CD4-positive, alpha-beta T cell treated with Interleukin-15 for 4 hours (primary cell): ENCODE results near the gene NHSL2.

Experiments used
- DNase-seq: peaks from one replicate; pipeline ENCODE4 v3.0.0-alpha.2; 2020; ENCODE audit warnings: low spot score

Gene NHSL2

GRCh38 chrX:71991164-71991563, 80.5 kb downstream of the NHSL2 start:
- no peak for DNase-seq

DNA sequence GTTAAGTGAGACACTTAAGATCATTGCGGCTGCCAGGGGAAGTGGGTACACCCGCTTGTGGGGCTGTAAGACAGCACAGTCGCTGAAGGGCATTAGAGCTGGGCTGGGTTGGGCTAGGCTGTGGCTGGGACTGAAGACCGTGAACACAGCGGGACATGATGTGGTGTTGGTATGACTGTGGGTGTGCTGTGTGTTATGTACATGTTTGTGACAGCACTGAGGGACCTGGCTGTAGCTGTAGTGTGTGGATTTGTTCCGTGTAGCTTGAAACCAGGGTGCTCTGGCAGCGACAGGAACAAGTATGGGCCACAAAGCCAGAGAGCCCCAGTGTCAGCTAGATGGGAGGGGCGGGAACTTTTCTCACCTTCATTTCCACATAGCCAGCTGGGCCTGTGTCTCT, 82.1 kb downstream of the NHSL2 start:
- peak; percentile 64 for DNase-seq

GRCh38 chrX:71993371-71993770, 82.7 kb downstream of the NHSL2 start:
- DNase-seq, result no peak

GRCh38 chrX:71994601-71995000, 84.0 kb downstream of the NHSL2 start:
- DNase-seq, result no peak

DNA sequence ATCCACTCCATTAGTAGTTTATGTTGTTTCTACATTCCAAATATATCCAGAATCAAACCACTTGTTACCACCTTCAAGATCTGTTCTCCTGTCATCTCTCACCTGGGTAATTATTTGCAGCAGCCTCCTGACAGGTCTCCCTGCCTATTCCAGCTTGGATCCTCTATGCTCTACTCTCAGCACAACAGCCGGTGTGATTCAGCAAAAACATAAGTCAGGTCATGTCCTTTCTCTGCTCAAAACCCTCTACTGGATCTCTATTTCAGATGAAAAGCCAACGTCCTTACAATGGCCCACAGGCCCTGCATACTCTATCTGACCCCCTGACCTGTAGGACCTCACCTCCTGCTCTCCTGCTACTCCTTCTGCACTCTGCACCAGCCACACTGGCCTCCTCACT, 84.5 kb downstream of the NHSL2 start:
- no peak for DNase-seq

DNA sequence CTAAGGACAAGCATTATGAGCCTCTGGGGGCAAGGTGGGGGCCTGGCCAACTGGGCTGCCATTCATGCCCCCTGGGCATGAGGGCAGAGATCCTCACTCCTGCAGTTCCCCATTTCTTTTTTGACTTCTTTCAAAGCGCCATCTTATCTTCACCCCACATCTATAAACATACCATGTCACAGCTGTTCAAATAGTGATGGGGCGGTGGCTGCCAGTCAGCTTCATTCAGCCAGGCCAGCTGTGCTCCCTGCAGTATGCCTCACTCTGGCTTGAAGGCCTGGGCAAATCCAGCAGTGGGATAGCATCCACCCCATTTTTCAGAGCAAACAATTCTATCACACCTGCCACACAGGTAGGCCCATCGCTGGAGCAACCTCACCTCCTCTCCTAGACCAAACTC, 85.5 kb downstream of the NHSL2 start:
- DNase-seq, result no peak

DNA sequence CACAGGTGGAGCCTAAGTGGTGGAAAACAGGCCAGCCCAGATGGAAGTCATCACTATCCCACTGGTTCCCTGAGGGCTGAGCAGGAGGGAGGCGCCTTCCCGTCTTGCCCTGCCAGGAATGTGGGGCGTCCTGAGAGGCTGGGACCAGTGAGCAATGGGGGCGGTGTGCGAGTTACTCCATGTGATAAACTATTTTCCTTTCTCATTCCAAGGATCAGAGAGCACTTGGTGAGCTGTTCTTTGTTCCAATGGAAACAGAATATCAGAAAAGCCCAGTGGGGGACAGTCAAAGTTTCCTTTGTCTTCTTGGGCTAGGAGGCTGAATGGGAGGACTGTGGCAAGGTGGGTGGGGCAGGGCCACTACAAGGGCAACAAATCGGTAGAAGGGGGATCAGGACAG, 86.2 kb downstream of the NHSL2 start:
- no peak for DNase-seq

DNA sequence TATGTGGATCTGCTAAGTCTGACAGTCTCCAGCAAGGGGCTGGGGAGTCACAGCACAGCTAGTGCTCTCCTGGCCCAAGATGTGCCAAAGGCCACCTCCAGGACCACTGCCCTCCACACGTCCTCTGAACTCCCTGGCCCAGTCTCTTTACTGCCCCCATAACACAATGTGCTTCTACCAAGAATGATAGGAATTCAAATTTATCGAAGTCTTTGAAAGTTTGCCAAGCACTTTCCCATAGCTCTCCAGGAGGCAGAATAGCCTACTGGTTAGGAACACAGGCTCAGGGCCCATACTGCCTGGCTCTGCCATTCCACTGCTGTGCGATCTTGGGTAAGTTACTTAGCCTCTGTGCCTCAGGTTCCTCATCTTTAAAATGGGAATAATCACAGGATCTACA, 86.7 kb downstream of the NHSL2 start:
- no peak for DNase-seq

DNA sequence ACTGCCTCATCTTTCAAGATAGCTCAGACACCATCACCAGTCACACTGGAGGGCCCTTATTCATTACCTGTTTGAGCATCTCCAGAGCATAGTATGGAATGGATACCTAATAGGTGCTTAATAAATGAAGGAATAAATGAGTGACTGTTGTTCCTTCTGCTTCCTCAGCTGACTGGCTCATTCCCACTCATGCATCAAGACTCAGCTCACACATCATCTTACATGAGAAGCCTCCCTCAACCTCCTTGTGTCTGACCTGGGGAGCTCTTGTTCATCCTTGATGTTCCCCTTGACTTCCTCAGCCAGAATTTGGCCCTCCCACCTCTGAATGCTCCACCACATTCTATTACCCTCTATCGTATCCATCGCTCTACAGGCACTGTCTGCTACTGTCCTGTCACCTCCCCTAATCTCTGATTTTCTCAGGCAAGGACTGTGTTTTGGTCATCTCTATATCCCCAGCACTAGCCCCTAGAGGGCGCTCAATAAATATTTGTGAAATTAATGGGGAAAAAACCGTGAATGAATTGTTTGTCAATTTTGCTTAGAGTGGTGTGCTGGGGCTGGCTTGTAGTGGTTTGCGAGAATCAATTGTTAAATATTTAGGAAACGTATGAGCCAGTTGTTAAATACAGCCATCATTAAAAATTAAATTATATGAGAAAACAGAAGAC, 88.3 kb downstream of the NHSL2 start:
- peak; percentile 67 for DNase-seq

GRCh38 chrX:71999535-71999934, 88.9 kb downstream of the NHSL2 start:
- DNase-seq, result no peak

DNA sequence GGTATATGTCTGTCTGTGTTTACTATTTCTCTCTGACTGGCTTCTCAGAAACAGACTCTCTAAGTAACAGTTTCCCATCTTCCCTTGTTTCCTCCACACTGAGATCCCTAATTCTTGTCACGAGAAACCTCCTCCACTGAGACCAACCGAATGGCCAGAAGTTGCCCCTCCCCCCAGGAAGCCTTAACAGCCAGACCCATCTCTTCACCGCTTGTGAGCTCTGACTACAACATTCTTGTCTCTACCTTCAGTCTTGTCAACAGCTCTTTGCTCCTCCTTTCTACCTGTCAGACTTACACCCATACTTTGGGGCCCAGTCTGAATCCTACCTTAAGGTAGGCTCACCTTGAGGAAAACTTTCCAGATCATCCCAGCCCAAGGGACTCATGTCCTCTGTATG, 90.8 kb downstream of the NHSL2 start:
- DNase-seq, result no peak

GRCh38 chrX:72001906-72002305, 91.3 kb downstream of the NHSL2 start:
- DNase-seq, result no peak

DNA sequence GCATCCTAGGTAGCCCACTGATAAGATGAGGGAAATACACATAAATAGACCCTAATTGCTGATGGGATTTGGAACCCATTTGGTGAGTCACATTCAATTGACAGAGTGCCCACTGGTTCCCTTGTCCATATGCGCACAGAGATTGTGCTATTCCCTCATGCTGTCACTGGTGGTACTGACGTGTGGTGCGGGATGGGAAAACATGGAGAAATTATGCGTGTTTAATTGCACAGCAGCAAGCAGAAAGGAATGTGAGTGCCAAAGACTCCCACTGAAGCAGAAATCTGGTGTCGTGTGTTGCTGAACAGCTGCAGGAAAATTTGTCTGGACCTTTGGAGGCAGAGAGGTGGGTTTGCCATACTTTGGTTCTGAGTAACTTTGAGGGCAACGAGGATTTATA, 92.2 kb downstream of the NHSL2 start:
- DNase-seq, result no peak

- DNase-seq, result no peak
Observed at GRCh38 chrX:72003811-72004750, 93.4 kb downstream of the NHSL2 start.

DNA sequence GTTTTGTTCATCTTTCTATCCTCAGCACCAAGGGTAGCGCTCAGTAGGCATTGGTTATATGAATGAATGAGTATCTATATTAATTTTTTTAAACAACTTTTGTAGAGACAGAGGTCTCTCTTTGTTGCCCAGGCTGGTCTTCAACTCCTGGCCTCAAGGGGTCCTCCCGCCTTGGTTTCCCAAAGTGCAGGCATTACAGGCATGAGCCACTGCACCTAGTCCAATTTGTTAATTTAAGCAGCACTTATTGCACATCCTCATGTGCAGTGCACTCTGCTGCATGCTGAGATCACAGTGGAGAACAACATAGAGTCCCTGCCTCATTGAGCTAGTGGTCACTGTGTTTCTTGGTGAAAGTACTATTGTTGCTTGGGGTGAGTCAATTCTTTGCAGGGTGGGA, 94.4 kb downstream of the NHSL2 start:
- no peak for DNase-seq

GRCh38 chrX:72006461-72006860, 95.8 kb downstream of the NHSL2 start:
- no peak for DNase-seq

- DNase-seq, result no peak
Observed at GRCh38 chrX:72009731-72010130, 99.1 kb downstream of the NHSL2 start.

GRCh38 chrX:72011734-72012133, 101.1 kb downstream of the NHSL2 start:
- no peak for DNase-seq

DNA sequence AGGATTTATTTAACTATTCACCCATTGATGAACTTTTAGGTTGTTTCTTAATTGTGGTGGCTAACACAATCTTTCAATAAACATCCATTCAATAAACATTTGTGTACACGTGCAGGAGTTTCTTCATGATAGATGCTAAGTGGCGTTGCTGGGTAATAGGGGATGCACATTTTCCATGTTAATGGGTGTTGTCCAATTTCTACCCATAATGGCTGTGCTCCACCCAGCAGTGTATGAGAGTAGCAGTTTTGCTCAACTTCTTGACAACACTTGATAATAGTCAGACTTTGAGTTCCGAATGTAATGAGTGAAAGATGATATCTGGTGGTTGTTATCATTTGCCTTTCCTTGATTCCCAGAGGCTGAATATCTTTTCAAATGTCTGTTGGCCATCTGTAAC, 104.7 kb downstream of the NHSL2 start:
- no peak for DNase-seq

DNA sequence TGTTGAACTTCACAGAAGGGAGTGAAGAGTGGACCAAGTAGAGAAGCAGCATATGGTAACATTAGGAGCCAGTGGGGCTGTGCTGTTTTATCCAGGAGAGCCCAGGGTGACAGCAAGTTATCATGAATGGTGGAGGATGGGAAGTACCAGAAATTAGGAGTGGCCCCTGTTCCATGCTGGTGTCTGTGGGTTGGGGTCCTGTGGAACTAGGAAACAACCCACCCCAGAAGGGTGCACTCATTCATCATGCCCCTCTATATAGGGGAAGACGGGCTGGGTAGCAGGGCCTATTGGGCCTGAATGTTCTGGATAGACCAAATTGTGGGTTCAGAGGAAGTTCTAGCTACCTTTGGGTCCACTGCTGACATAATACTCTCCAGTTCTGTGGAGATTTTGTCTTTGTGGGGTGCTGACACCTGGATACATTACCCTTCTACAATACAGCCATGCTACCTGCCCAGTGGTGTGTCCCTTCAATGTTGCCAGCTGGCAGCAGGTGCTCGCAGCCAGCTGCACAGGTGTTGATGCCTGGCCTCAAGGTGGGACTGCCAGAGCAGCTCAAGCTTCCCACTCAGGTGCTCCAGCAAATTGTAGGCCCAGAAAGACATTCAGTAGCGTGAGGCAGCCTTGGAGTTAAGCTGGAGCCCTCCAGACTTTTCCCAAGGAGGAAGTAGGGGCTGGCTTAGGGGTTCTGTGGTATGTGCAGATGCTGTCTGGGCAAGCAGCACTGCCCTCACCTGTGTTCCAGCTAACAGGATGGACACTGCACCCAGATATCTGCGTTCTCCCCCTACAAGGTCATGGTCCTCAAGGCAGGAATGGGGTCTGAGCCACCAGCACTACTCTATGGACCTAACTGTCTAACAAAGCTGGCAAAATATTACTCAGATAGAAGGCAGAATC, 106.5 kb downstream of the NHSL2 start:
- DNase-seq, result no peak

DNA sequence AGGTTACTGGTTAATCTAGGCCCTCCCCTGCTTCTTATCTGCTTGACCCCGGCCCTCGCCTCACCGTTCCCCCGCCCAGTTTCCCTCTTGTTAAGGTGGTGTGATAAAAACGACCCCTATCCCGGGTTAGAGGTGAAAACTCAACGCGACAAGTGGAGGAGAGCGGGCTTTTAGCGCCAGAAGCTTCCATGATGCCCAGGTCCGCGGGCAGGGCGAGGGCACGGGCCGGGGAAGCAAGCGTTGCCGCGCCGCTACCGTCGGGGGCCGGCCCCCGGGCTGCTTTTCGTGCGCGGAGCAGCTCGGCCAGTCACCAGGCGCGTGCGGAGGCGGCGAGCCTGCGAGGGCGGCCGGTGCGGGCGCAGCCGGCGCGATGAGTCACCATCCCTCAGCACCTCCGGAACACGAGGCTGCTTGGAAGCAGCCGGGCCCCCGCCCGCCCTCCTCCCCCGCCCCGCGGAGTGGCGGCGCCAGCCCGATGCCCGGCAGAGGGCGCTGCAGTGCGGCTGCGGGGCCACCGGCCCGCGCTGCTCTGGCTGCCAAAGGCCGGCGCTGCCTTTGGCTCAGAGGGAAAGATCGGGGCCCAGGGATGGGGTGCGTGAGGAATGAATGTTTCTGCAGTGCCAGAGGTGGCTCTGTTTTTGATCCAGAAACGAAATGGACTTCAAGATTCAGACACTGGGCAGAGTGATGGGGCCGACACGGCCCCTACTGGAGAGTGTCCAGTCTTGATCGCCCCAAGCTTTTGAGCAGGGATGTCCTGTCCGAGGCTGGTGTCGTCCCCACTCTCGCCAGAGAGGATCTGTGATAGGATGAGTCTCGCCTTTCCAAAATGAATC, 107.8 kb downstream of the NHSL2 start:
- peak; percentile 86 for DNase-seq

DNA sequence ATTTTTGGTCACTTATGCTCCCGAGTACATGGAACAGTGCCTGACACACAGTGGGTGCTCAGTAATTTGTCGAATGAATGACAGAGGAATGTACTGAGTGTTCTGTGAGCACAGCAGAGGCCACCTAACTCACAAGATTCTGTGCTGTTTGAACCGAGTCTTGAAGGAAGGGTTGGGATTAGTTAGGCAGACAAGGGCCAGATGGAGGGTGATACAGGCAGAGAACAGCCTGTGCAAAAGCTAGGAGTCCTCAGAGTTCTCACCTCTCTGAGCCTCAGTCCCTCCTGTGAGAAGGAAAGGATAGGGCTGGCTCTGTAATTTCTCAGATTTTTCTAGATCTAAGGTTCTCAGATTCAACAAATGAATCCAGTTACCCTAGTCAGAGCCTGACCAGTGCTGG, 108.8 kb downstream of the NHSL2 start:
- no peak for DNase-seq
